Kidney (tissue), 14 donors: Measurements from ENCODE around the gene SNX25. TPM values are rescaled to one million over a fixed set of nuclear protein-coding genes. Genes with fewer than 3 reads are reported as not detected.

Source experiments
- DNase-seq, 5 donors: peaks; one replicate each; pipeline ENCODE4 v3.0.0-alpha.2; 2013 to 2020
- FAIRE-seq: peaks from 2 replicates; lab custom pipeline; 2012; peaks lifted over from hg19 to GRCh38; lab: Jason Lieb, UNC
- H3K27ac ChIP-seq, 2 donors: one replicate each; pipeline ENCODE4 v1.7.0; 2013; ENCODE audit warnings: low read depth in 2 of 2, low read length in 2 of 2, inconsistent platforms in 1 of 2
- H3K27me3 ChIP-seq: one replicate; pipeline ENCODE4 v1.7.1; 2013; ENCODE audit warnings: low read length, inconsistent platforms; ENCODE audit not compliant: control insufficient read depth, insufficient read depth
- H3K36me3 ChIP-seq, 3 donors: one replicate each; pipeline versions ENCODE4 v1.7.0 to v1.7.1; 2013; ENCODE audit warnings: low read length in 3 of 3, control low read depth in 1 of 3, inconsistent platforms in 1 of 3; ENCODE audit not compliant: insufficient read depth in 3 of 3, control insufficient read depth in 2 of 3
- H3K4me1 ChIP-seq, 3 donors: one replicate each; pipeline versions ENCODE4 v1.7.0 to v1.7.1; 2013; ENCODE audit warnings: low read length in 3 of 3, inconsistent platforms in 1 of 3, low read depth in 1 of 3; ENCODE audit not compliant: control insufficient read depth in 2 of 3, insufficient read depth in 2 of 3
- H3K4me3 ChIP-seq, 3 donors: one replicate each; pipeline versions ENCODE4 v1.7.0 to v1.8.1; 2013; ENCODE audit warnings: low read length in 3 of 3, control low read depth in 1 of 3, inconsistent platforms in 1 of 3
- H3K9ac ChIP-seq, 3 donors: one replicate each; pipeline versions ENCODE4 v1.7.0 to v1.7.1; 2013; ENCODE audit warnings: low read length in 3 of 3, control low read depth in 1 of 3, inconsistent platforms in 1 of 3
- H3K9me3 ChIP-seq, 3 donors: one replicate each; pipeline versions ENCODE4 v1.7.0 to v1.7.1; 2013; ENCODE audit warnings: low read length in 3 of 3, control low read depth in 1 of 3, inconsistent platforms in 1 of 3; ENCODE audit not compliant: control insufficient read depth in 2 of 3, insufficient read depth in 1 of 3
- intact Hi-C: fragments of 100-400 bp; cut with DNase I; formaldehyde crosslinking; loops from one replicate; pipeline ENCODE4 v1.11.1; 2022
- polyA plus RNA-seq: library from polyadenylated mRNA; stranded (reverse); fragments of 350-450 nt; fragmentation: Illumina TruSeq; extraction: RNeasy Lipid Tissue Mini Kit (QIAGEN cat#74804); gene quantifications from one replicate; pipeline ENCODE4 v1.2.3, GENCODE V29; 2014; ENCODE audit warnings: low read depth, low replicate concordance; ENCODE audit not compliant: insufficient read depth
- total RNA-seq: library from RNA; stranded (reverse); fragmentation: NEBNext Ultra II Directional; extraction: Animal tissue kit (Norgen Biotek cat#: 25700); gene quantifications from one replicate; pipeline ENCODE4 v1.2.1, GENCODE V29; 2021
- TF ChIP-seq, protein P1 (sequence below): IDR thresholded peaks from 3 replicates; pipeline ENCODE4 v1.5.1; 2012; ENCODE audit warnings: mild to moderate bottlenecking, moderate library complexity, borderline replicate concordance; ENCODE audit not compliant: insufficient read depth; ENCODE audit errors: extremely low read depth
- donor health status: control.
- donor health status: control.
- donor health status: control.
- donor health status: control.
- donor health status: control.
- donor health status: DM: yes; HTN: yes; CAD: no.
- donor health status: Normal renal cell carcinoma (clear cell type).

Gene SNX25
- total and polyA plus RNA-seq, 2 donors from 2014 or later = 8.9 to 19.4 TPM

- Histone ChIP-seq H3K9ac (no peak overlapping the region), H3K27me3 (no peaks in the 10 kb centered on the region), H3K9me3 (no peaks in the 10 kb centered on the region), H3K27ac (no peak overlapping the region), H3K4me3 (no peak overlapping the region), H3K4me1 (no peaks in the 10 kb centered on the region), H3K36me3 (no peaks in the 10 kb centered on the region)
- FAIRE-seq (no peak), DNase-seq (peak in 1 of 5 donors; percentile 32)
- intact Hi-C loops = no loop called here
- TF ChIP-seq, protein P1, sequence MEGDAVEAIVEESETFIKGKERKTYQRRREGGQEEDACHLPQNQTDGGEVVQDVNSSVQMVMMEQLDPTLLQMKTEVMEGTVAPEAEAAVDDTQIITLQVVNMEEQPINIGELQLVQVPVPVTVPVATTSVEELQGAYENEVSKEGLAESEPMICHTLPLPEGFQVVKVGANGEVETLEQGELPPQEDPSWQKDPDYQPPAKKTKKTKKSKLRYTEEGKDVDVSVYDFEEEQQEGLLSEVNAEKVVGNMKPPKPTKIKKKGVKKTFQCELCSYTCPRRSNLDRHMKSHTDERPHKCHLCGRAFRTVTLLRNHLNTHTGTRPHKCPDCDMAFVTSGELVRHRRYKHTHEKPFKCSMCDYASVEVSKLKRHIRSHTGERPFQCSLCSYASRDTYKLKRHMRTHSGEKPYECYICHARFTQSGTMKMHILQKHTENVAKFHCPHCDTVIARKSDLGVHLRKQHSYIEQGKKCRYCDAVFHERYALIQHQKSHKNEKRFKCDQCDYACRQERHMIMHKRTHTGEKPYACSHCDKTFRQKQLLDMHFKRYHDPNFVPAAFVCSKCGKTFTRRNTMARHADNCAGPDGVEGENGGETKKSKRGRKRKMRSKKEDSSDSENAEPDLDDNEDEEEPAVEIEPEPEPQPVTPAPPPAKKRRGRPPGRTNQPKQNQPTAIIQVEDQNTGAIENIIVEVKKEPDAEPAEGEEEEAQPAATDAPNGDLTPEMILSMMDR = no peak
These were observed 170.2 kb downstream of the SNX25 start for GRCh38 chr4:185379326-185380295.

- Histone ChIP-seq H3K9me3 (no peaks in the 10 kb centered on the region), H3K4me3 (no peak overlapping the region), H3K27ac (no peak overlapping the region), H3K27me3 (no peaks in the 10 kb centered on the region), H3K36me3 (no peaks in the 10 kb centered on the region), H3K9ac (no peak overlapping the region), H3K4me1 (no peaks in the 10 kb centered on the region)
- TF ChIP-seq, protein P1 = no peak
- intact Hi-C loops = no loop called here
- no peak for DNase-seq
- no peak for FAIRE-seq
These were observed 170.9 kb downstream of the SNX25 start for GRCh38 chr4:185380320-185380719.

GRCh38 chr4:185381288-185382196 lies 172.1 kb downstream of the SNX25 start:
- Histone ChIP-seq H3K9ac (no peak overlapping the region), H3K36me3 (no peaks in the 10 kb centered on the region), H3K27ac (no peak overlapping the region), H3K4me1 (no peaks in the 10 kb centered on the region), H3K27me3 (no peaks in the 10 kb centered on the region), H3K4me3 (no peak overlapping the region), H3K9me3 (no peaks in the 10 kb centered on the region)
- intact Hi-C loops = no loop called here
- DNase-seq = peak in 1 of 5 donors; percentile 25
- FAIRE-seq = no peak
- TF ChIP-seq, protein P1 = no peak
